ENCODE data around the gene LIN37. TPM values are rescaled to one million over a fixed set of nuclear protein-coding genes. Genes with fewer than 3 reads are reported as not detected.
A peak's percentile ranks its signal among the peaks of the same experiment; 100 is the strongest.

LIN37 gene
- total and polyA plus RNA-seq, 2 of the 13 experiments (the other 11 are each of a cell fraction or from before 2014, with no cell fraction given) = 6.3 to 8.7 TPM

DNA sequence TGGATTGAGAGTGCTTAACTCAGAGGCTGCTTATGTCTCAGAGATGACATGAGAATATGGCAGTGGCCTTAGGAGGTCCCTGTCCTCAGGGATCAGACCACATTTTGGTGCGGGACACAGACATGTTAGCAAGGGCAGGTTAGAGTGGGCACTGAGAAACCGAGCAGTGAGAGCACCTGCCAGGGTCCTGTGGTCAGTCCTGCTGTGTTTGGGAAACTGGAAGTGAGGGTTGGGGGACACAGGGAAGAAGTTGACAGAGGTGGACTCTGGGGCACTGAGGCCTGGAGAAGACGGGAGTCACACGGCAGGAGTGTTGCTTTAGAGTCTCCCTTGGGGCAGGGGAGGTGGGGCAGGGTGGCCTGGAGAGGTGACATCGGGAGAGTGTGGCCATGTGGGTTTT, 13.5 kb upstream of the LIN37 start (continued):
- TF ChIP-seq, protein P1, sequence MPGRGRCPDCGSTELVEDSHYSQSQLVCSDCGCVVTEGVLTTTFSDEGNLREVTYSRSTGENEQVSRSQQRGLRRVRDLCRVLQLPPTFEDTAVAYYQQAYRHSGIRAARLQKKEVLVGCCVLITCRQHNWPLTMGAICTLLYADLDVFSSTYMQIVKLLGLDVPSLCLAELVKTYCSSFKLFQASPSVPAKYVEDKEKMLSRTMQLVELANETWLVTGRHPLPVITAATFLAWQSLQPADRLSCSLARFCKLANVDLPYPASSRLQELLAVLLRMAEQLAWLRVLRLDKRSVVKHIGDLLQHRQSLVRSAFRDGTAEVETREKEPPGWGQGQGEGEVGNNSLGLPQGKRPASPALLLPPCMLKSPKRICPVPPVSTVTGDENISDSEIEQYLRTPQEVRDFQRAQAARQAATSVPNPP (CRISPR knock-in tag; IDR thresholded peaks at IDR 0.05) = no peak
- TF ChIP-seq SNAPC2 (CRISPR knock-in tag; IDR thresholded peaks at IDR 0.05) (no peak), NR2F6 (IDR thresholded peaks at IDR 0.05) (no peak), NR2F6 (CRISPR knock-in tag; IDR thresholded peaks at IDR 0.05) (no peak), ZNF772 (CRISPR knock-in tag; IDR thresholded peaks at IDR 0.05) (no peak), GATA4 (IDR thresholded peaks at IDR 0.05; ENCODE audit: borderline replicate concordance, low read depth) (no peak)

GRCh38 chr19:35736913-35737886, 11.2 kb upstream of the LIN37 start:
- FAIRE-seq = peak; percentile 26
- WGBS (ENCODE audit: low lambda C conversion rate) = 97% methylated on average over 16 of the region's 22 CpGs
- no peaks in the 10 kb centered on the region for H3K79me2 ChIP-seq (ENCODE audit: insufficient read depth, low read length)
- intact Hi-C loops (cut with micrococcal nuclease; ENCODE audit: unreplicated experiment) = no loop called here
- no peaks in the 10 kb centered on the region for H3K9me3 ChIP-seq (ENCODE audit: low read length)
- in situ Hi-C loops (cut with HindIII; ENCODE audit: extremely low pct_ligation_motif_present, low pct_unique_long_range_greater_than_20kb) = no loop called here
- no peak overlapping the region for H3K9ac ChIP-seq (ENCODE audit: insufficient read depth, low read depth, low read length)
- TF ChIP-seq KMT2B (CRISPR knock-in tag; IDR thresholded peaks at IDR 0.05) = no peak
- peak; percentile 57 for TF ChIP-seq AGO2 (optimal IDR thresholded peaks at IDR 0.05; ENCODE audit: low read depth, low read length)
- TF ChIP-seq TEAD2 (CRISPR knock-in tag; IDR thresholded peaks at IDR 0.05) = no peak
- TF ChIP-seq SMC3 (IDR thresholded peaks at IDR 0.05; ENCODE audit: low read length) = peak; percentile 10; the same call in 1 of the 2 replicates
- TF ChIP-seq ZNF816 (CRISPR knock-in tag; IDR thresholded peaks at IDR 0.05; ENCODE audit: borderline replicate concordance) = no peak
- no peak for TF ChIP-seq IKZF4 (CRISPR knock-in tag; IDR thresholded peaks at IDR 0.05; ENCODE audit: borderline replicate concordance, low read depth, not compliant biosample characterization)
- TF ChIP-seq CTCF (CRISPR knock-in tag; IDR thresholded peaks at IDR 0.05) = peak; percentile 24; the same call in 1 of the 2 replicates
- ATAC-seq = no peak
- no peak overlapping the region for H3K4me2 ChIP-seq (ENCODE audit: low read depth, low read length)
- H3K27me3 ChIP-seq (ENCODE audit: control insufficient read depth in 1 of 2, insufficient read depth in 2 of 2, low read length in 2 of 2) = no peaks in the 10 kb centered on the region
- BruUV-seq (replicated peaks) = no TSS peak
- H3K36me3 ChIP-seq (replicated peaks in 1 of 2; ENCODE audit: control insufficient read depth in 1 of 2, insufficient read depth in 2 of 2, low read length in 2 of 2) = peaks cover 23 to 62% of the 10 kb centered on the region in 2 experiments; a peak in 4 of 5 replicates
- no peak overlapping the region for H2AFZ ChIP-seq (ENCODE audit: low read length)
- no peak for DNase-seq (ENCODE audit: low spot score)
- ChIA-PET CTCF (ENCODE audit: low intra/inter-chr PET ratio, low total read pairs) (interaction anchor here (1.7 kb wide), 1 partner anchor 43 kb away, joined by 5 read pairs; no protein-coding TSS in a partner anchor), POLR2A (interaction anchor here (1.1 to 4.6 kb wide), 3 partner anchors 11 to 17 kb away, joined by 3 to 69 read pairs (median 7); partner anchors contain the start of gene LIN37)
- no peak overlapping the region for H3K27ac ChIP-seq (ENCODE audit: extremely low read length, insufficient read depth, low read length)
- peaks cover 18% of the 10 kb centered on the region for H3K4me1 ChIP-seq (ENCODE audit: insufficient read depth, low read length)
- H3K4me3 ChIP-seq (replicated peaks in 1 of 3; ENCODE audit: insufficient read depth in 1 of 3, low read depth in 2 of 3, low read length in 3 of 3) = no peak overlapping the region
- no peaks in the 10 kb centered on the region for H4K20me1 ChIP-seq (ENCODE audit: insufficient read depth, low read length)
